GM23338 (cell line): Measurements from ENCODE around the gene CNNM1. TPM values are rescaled to one million over a fixed set of nuclear protein-coding genes. Genes with fewer than 3 reads are reported as not detected.

Experiments used
- ATAC-seq: fragments of 200-7000 bp; cut with Tn5 transposase; 3 replicates; pipeline ENCODE4 v1.9.1; 2020
- DNase-seq: peaks from one replicate; pipeline ENCODE4 v3.0.0-alpha.2; 2015; ENCODE audit warnings: low spot score
- H2AFZ ChIP-seq: fragments of 200-600 bp; sonication (generic); 2 replicates; pipeline ENCODE4 v1.8.0; 2016; ENCODE audit warnings: antibody characterized with exemption, mild to moderate bottlenecking, moderate library complexity
- H3F3A ChIP-seq: fragments of 200-600 bp; sonication (generic); replicated peaks from 2 replicates; pipeline ENCODE4 v1.8.0; 2017; ENCODE audit warnings: antibody characterized with exemption, mixed run types, low read depth
- H3K27ac ChIP-seq: fragments of 200-600 bp; sonication (generic); 2 replicates; pipeline ENCODE4 v1.6.1; 2016; ENCODE audit warnings: low read depth
- H3K27me3 ChIP-seq: fragments of 200-600 bp; sonication (generic); 2 replicates; pipeline ENCODE4 v1.8.0; 2016; ENCODE audit warnings: mild to moderate bottlenecking, mixed run types, moderate library complexity; ENCODE audit not compliant: insufficient read depth
- H3K36me3 ChIP-seq: fragments of 200-600 bp; sonication (generic); 2 replicates; pipeline ENCODE4 v1.8.0; 2016; ENCODE audit warnings: mild to moderate bottlenecking; ENCODE audit not compliant: insufficient read depth
- H3K4me1 ChIP-seq: fragments of 200-600 bp; sonication (generic); 2 replicates; pipeline ENCODE4 v1.8.0; 2016; ENCODE audit warnings: mild to moderate bottlenecking, moderate library complexity; ENCODE audit not compliant: insufficient read depth
- H3K4me2 ChIP-seq: fragments of 200-600 bp; sonication (generic); 2 replicates; pipeline ENCODE4 v1.7.1; 2017; ENCODE audit warnings: mixed run types
- H3K4me3 ChIP-seq: fragments of 200-600 bp; sonication (generic); 2 replicates; pipeline ENCODE4 v1.6.1; 2016; ENCODE audit warnings: mixed run types
- H3K79me2 ChIP-seq: fragments of 200-600 bp; sonication (generic); replicated peaks from 2 replicates; pipeline ENCODE4 v1.8.0; 2017; ENCODE audit warnings: mild to moderate bottlenecking; ENCODE audit not compliant: insufficient read depth
- H3K9me2 ChIP-seq: fragments of 200-600 bp; sonication (generic); 2 replicates; pipeline ENCODE4 v1.8.0; 2017; ENCODE audit not compliant: insufficient read depth
- H4K20me1 ChIP-seq: fragments of 200-600 bp; sonication (generic); replicated peaks from 2 replicates; pipeline ENCODE4 v1.8.0; 2017; ENCODE audit warnings: mild to moderate bottlenecking; ENCODE audit not compliant: insufficient read depth
- H3K27ac Mint-ChIP-seq: 2 replicates; pipeline ENCODE4 v1.8.0; 2020; ENCODE audit warnings: inconsistent platforms, mild to moderate bottlenecking, moderate library complexity, mixed read lengths
- H3K27me3 Mint-ChIP-seq: 3 replicates; pipeline ENCODE4 v1.8.0; 2022; ENCODE audit warnings: low read depth, mild to moderate bottlenecking, moderate library complexity, mixed read lengths, inconsistent platforms; ENCODE audit not compliant: insufficient read depth, poor library complexity
- H3K36me3 Mint-ChIP-seq: 3 replicates; pipeline ENCODE4 v1.8.0; 2021; ENCODE audit warnings: low read depth, mild to moderate bottlenecking, inconsistent platforms, moderate library complexity, mixed read lengths
- H3K4me1 Mint-ChIP-seq: 3 replicates; pipeline ENCODE4 v1.8.0; 2020; ENCODE audit warnings: mild to moderate bottlenecking, inconsistent platforms, mixed read lengths
- H3K4me3 Mint-ChIP-seq: 3 replicates; pipeline ENCODE4 v1.8.0; 2021; ENCODE audit warnings: moderate library complexity, mild to moderate bottlenecking, inconsistent platforms, mixed read lengths
- H3K9me3 Mint-ChIP-seq: 3 replicates; pipeline ENCODE4 v1.8.0; 2020; ENCODE audit warnings: moderate library complexity, mild to moderate bottlenecking, inconsistent platforms, mixed read lengths
- CTCF ChIP-seq, 2 experiments: fragments of 200-600 bp in 1 of 2; sonication (generic) in 1 of 2; conservative IDR thresholded peaks; 2 replicates each; pipeline versions ENCODE4 v1.5.1 to v1.6.1; 2016 to 2017; ENCODE audit warnings: antibody characterized with exemption in 2 of 2, low read depth in 2 of 2, mild to moderate bottlenecking in 2 of 2, moderate library complexity in 1 of 2
- EZH2 ChIP-seq: fragments of 200-600 bp; sonication (generic); IDR thresholded peaks from one replicate; pipeline ENCODE4 v1.8.0; 2017; ENCODE audit warnings: antibody characterized with exemption, mild to moderate bottlenecking, low read depth; ENCODE audit not compliant: unreplicated experiment
- ZNF462 ChIP-seq: fragments of 250-450 bp; sonication (Bioruptor Pico); IDR thresholded peaks from 2 replicates; pipeline ENCODE4 v1.5.0; 2020; ENCODE audit warnings: mild to moderate bottlenecking, moderate library complexity
- polyA plus RNA-seq: library from polyadenylated mRNA; unstranded; fragments of >200 nt; fragmentation: Nextera tagmentation; extraction: Ambion mirVana; gene quantifications from 2 replicates; pipeline ENCODE4 v1.2.1, GENCODE V29; 2016
- total RNA-seq: library from RNA; depleted of rRNA; stranded (reverse); fragments of >200 nt; shearing (Covaris generic); gene quantifications from 2 replicates; pipeline ENCODE4 v1.2.3, GENCODE V29; 2014

Gene CNNM1
- total and polyA plus RNA-seq, 2 experiments from 2014 or later, result 0.52 to 0.90 TPM

GRCh38 chr10:99370993-99371392 is 41.8 kb downstream of the CNNM1 start:
- Histone ChIP-seq H3K27ac (no peak overlapping the region), H3F3A (no peaks in the 10 kb centered on the region), H3K9me2 (no peaks in the 10 kb centered on the region), H3K36me3 (no peaks in the 10 kb centered on the region), H3K27me3 (no peaks in the 10 kb centered on the region), H3K4me3 (no peak overlapping the region), H4K20me1 (no peaks in the 10 kb centered on the region; the same call in 1 of the 2 replicates), H3K79me2 (no peaks in the 10 kb centered on the region), H3K4me1 (no peaks in the 10 kb centered on the region), H2AFZ (no peak overlapping the region), H3K4me2 (no peak overlapping the region)
- TF ChIP-seq ZNF462 (no peak), CTCF (conservative IDR thresholded peaks at IDR 0.05; ENCODE audit: low read depth in 2 of 2) (peak; percentile 35 to 43; a peak in 3 of 4 replicates), EZH2 (no peak)
- Mint-ChIP-seq H3K4me1 (peaks cover 6% of the 10 kb centered on the region; the same call in 2 of the 3 replicates), H3K4me3 (no peak overlapping the region), H3K9me3 (no peaks in the 10 kb centered on the region), H3K27ac (no peak overlapping the region), H3K36me3 (no peaks in the 10 kb centered on the region), H3K27me3 (peaks cover 2% of the 10 kb centered on the region)
- DNase-seq, result peak; percentile 32
- ATAC-seq, result peak; percentile 34; the same call in 1 of the 3 replicates
